GM18507 (cell line): ENCODE measurements around the gene PPP1R14B.

Source experiments
- DNase-seq: peaks from one replicate; pipeline ENCODE4 v3.0.0; 2011; ENCODE audit warnings: low read depth; ENCODE audit not compliant: insufficient read length; ENCODE audit errors: extremely low spot score
- FAIRE-seq: peaks from 2 replicates; lab custom pipeline; 2011; peaks lifted over from hg19 to GRCh38; lab: Jason Lieb, UNC

PPP1R14B gene

GRCh38 chr11:64284048-64284961, 37.6 kb upstream of the PPP1R14B start, which contains the start of gene BAD:
BAD (minus strand) TSS chr11:64284665; CDS start chr11:64284368, 297 bp downstream.
- peak; percentile 94 for FAIRE-seq
- peak; percentile 96 for DNase-seq

GRCh38 chr11:64283092-64283491, 36.3 kb upstream of the PPP1R14B start:
- FAIRE-seq: no peak
- DNase-seq: no peak

- DNase-seq: no peak
- FAIRE-seq: no peak
Measured at GRCh38 chr11:64281957-64282770, 35.4 kb upstream of the PPP1R14B start.

- no peak for FAIRE-seq
Measured at GRCh38 chr11:64278576-64279190, 31.9 kb upstream of the PPP1R14B start.

GRCh38 chr11:64276653-64277431, 30.1 kb upstream of the PPP1R14B start:
- no peak for FAIRE-seq
- no peak for DNase-seq

More at GRCh38 chr11:64278576-64279190, 31.9 kb upstream of the PPP1R14B start:
- DNase-seq: no peak

GRCh38 chr11:64275841-64276240, 29.1 kb upstream of the PPP1R14B start:
- no peak for FAIRE-seq
- DNase-seq: no peak

- FAIRE-seq (no peak), DNase-seq (no peak)
Measured at GRCh38 chr11:64275031-64275800, 28.5 kb upstream of the PPP1R14B start.

GRCh38 chr11:64269540-64270220, 22.9 kb upstream of the PPP1R14B start:
- FAIRE-seq (peak; percentile 95), DNase-seq (peak; percentile 77)

GRCh38 chr11:64268893-64269539, 22.3 kb upstream of the PPP1R14B start:
- FAIRE-seq (peak; percentile 47), DNase-seq (no peak)

- no peak for FAIRE-seq
- DNase-seq: no peak
Measured at GRCh38 chr11:64268025-64268892, 21.5 kb upstream of the PPP1R14B start.

GRCh38 chr11:64267207-64267945, 20.6 kb upstream of the PPP1R14B start:
- DNase-seq: no peak
- no peak for FAIRE-seq

GRCh38 chr11:64266339-64266738, 19.6 kb upstream of the PPP1R14B start:
- no peak for FAIRE-seq
- no peak for DNase-seq

GRCh38 chr11:64265176-64266160, 18.7 kb upstream of the PPP1R14B start:
- DNase-seq (no peak), FAIRE-seq (no peak)

- no peak for FAIRE-seq
- DNase-seq: no peak
Measured at GRCh38 chr11:64264371-64264852, 17.7 kb upstream of the PPP1R14B start.

GRCh38 chr11:64263947-64264317, 17.2 kb upstream of the PPP1R14B start:
- FAIRE-seq (no peak), DNase-seq (no peak)
